Astrocyte (in vitro differentiated cells and primary cell): ENCODE measurements around the gene TMEM87A.

Source experiments
- EZH2 ChIP-seq: IDR thresholded peaks from 2 replicates; pipeline ENCODE4 v1.6.1; 2012; ENCODE audit warnings: mild to moderate bottlenecking, low read length, inconsistent platforms; ENCODE audit not compliant: insufficient read depth
- TF ChIP-seq, protein P1 (sequence below): IDR thresholded peaks from 2 replicates; pipeline ENCODE4 v1.5.1; 2011; ENCODE audit warnings: low read depth, mild to moderate bottlenecking, inconsistent platforms, low read length, moderate library complexity; ENCODE audit not compliant: insufficient read depth

GRCh38 chr15:42289166-42289565, 15.9 kb upstream of the TMEM87A start:
- TF ChIP-seq, protein P1, sequence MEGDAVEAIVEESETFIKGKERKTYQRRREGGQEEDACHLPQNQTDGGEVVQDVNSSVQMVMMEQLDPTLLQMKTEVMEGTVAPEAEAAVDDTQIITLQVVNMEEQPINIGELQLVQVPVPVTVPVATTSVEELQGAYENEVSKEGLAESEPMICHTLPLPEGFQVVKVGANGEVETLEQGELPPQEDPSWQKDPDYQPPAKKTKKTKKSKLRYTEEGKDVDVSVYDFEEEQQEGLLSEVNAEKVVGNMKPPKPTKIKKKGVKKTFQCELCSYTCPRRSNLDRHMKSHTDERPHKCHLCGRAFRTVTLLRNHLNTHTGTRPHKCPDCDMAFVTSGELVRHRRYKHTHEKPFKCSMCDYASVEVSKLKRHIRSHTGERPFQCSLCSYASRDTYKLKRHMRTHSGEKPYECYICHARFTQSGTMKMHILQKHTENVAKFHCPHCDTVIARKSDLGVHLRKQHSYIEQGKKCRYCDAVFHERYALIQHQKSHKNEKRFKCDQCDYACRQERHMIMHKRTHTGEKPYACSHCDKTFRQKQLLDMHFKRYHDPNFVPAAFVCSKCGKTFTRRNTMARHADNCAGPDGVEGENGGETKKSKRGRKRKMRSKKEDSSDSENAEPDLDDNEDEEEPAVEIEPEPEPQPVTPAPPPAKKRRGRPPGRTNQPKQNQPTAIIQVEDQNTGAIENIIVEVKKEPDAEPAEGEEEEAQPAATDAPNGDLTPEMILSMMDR, result no peak
- TF ChIP-seq EZH2, result no peak
